Tongue (tissue), 2 donors: ENCODE data around the gene ARHGEF26. TPM values are rescaled to one million over a fixed set of nuclear protein-coding genes. Genes with fewer than 3 reads are reported as not detected.

ENCODE experiments used
- DNase-seq: peaks from one replicate; pipeline ENCODE4 v3.0.0-alpha.2; 2015
- total RNA-seq: library from RNA; depleted of rRNA; stranded (reverse); fragments of >200 nt; gene quantifications from one replicate; pipeline ENCODE4 v1.2.3, GENCODE V29; 2014

Gene ARHGEF26
- total RNA-seq, 1 donor from 2014 or later: 18.4 TPM

DNA sequence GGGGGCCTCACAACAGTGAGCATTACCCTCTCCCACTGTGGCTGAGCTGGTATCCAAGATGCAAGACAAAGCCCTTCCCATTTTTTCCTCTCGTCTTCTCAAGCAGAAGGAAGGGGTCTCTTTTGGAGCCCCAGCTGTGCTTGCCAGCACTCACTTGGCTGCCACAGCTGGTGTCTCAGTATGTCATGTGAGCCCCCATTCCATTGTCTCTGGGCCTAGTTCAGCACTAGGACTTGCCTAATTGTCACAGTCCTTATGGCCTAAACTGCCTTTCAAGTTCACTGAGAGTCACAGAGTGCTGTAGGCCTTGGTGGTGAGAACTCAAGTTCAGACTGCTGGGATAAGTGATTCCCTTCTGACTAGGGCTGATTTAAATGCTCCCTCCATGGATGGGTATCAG lies 89.8 kb downstream of the ARHGEF26 start:
- no peak for DNase-seq

DNA sequence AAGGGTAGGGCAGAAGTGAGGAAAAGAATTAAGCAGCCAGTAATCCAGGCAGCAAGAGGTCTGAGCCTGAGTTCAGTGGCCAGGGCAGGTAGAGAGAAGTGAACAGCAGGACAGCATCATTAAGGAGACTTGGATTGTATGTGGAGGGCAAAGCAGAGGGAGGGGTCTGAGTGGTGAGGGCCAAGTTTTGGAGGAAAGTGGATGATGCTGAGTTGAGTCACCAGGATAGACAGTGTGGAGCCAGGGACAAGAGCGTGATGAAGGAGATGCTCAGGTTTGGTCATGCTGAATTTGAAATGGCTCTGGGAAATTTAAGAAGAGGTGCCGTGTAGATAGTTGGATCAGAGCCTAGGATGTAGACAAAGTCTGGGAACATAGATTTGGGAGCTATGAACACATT lies 93.1 kb downstream of the ARHGEF26 start:
- no peak for DNase-seq

DNA sequence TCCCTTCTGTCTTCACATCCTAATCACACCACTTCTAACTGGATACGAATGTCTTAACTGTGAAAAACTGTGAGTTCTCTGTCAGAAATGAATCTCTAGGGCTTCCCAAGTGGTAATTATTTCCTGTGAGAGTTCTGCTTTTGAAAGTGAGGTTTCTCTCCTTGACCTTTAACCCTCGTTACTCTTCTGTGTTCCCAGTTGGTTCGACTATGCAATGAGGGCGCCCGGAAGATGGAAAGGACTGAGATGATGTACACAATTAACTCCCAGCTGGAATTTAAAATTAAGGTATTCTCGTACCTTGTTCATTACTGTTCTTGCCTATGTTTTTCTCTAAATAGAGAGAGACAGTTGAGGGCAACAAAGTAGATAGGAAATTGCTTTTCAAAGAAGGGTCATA lies 96.5 kb downstream of the ARHGEF26 start:
- DNase-seq: no peak

GRCh38 chr3:154218728-154219127 lies 97.5 kb downstream of the ARHGEF26 start:
- no peak for DNase-seq

GRCh38 chr3:154220462-154220861 lies 99.3 kb downstream of the ARHGEF26 start:
- DNase-seq: no peak

GRCh38 chr3:154223519-154223918 lies 102.3 kb downstream of the ARHGEF26 start:
- DNase-seq: no peak

DNA sequence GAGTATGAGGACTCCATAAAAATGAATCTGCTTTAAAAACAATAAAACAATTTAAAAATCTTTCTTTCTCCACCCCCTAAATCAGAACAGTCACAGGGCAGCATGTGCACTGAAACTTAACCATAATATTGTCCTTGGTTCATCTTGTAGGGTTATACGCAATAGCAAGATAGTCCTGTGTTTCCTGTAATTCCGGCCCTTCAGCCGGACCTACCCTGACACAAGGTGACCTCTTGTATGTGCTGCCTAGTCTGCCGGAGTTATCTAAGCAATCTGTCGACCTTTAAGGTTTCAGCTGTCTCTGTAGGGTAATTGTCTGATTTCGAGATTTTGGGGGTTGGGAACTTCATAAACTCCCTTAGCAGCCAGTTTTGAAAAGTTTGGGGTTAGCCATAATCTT lies 103.2 kb downstream of the ARHGEF26 start:
- DNase-seq: no peak

DNA sequence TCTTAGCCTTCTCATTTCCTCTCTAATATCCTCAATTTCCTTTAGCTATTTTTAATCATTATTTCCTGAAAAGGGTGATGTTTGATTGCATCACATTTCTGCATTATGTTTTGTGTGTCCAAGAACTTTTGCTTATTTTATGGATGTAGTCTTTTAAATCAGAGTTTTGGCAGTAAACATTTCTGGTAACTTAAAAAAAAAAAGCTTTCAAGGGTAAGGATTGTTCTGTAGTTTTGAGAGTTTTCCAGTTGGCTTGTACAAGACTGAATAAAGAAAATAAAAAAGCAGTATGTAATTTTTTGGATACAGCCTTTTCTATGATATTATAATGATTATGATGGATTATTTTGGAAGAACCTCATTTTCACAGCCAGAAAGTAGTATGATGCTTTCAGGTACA lies 103.7 kb downstream of the ARHGEF26 start:
- DNase-seq: peak; percentile 54

- DNase-seq: no peak
Observed at GRCh38 chr3:154225536-154225935, 104.3 kb downstream of the ARHGEF26 start.

DNA sequence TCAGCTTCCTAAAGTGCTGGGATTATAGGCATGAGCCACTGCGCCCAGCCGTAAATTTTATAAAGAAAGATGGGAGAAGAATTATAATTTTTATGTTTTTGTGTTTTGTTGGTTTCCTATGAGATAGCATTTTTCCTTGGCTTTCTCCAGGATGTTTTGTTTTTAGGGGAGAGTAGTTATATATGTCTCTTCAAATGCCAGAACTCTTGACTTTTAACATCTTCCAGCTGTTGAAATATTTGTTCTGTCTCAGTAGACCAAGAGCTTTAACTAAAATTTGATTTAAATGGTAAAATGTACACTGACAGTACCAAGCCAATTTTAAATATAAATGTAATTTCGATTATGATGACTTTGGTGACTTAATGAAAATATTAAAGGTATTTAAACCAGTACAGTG lies 106.3 kb downstream of the ARHGEF26 start:
- DNase-seq: peak; percentile 46

GRCh38 chr3:154228561-154229216 lies 107.5 kb downstream of the ARHGEF26 start:
- no peak for DNase-seq

- no peak for DNase-seq
Observed at GRCh38 chr3:154229217-154229590, 108.0 kb downstream of the ARHGEF26 start.

DNA sequence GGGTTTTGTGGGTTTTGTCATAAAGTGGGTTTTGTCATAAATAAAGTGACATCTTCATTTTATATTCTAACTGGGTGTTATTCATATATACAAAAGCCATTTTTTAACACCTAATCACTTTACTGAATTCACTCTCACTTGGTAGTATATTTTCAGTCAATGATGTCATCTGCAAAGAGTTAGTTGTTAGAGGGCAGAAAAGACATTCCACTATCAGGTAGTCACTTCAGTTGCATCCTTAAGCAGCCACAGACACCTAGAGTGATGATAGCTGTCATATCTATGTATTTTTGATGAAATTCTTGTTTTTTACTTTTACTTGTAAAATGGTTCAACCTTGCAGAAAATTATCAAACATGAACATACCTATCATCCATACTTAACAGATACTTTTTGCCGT lies 114.1 kb downstream of the ARHGEF26 start:
- DNase-seq: no peak

- DNase-seq: peak; percentile 35
Observed at GRCh38 chr3:154236331-154236730, 115.1 kb downstream of the ARHGEF26 start.

DNA sequence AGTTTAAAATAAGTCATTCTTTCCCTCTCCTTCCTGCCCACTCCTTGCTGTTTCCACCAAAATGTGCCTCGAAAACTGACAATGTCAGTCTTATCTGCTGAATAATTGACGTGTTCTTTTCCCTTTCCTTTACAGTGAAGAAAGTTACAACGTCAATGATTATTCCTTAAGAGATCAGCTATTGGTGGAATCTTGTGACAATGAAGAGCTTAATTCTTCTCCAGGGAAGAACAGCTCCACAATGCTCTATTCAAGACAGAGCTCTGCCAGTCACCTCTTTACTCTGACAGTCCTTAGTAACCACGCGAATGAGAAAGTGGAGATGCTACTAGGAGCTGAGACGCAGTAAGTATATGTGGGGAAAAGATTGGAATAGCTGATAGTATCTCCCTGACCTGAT lies 119.0 kb downstream of the ARHGEF26 start:
- DNase-seq: no peak

GRCh38 chr3:154241496-154241895 lies 120.3 kb downstream of the ARHGEF26 start:
- DNase-seq: no peak

GRCh38 chr3:154242766-154243165 lies 121.6 kb downstream of the ARHGEF26 start:
- DNase-seq: no peak

DNA sequence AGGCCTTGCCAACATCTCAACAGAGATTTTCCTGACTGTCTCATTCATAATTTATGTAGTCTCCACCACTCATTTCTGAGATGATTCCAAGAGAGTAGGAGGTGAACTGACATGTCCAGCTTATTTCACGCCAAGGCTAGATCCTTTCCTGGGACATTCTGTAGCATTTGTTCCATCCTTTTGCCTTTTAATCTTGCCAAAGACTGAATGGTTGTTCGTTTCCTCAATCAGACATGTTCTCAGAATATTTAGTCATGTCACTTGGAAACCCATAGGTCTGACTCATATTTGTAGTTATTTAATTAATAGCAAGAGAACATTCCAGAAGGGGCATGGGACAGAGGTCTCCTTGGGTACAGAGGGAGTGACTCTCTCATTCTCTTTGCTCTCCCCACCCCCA lies 122.2 kb downstream of the ARHGEF26 start:
- no peak for DNase-seq

- DNase-seq: no peak
Observed at GRCh38 chr3:154244644-154245043, 123.5 kb downstream of the ARHGEF26 start.

DNA sequence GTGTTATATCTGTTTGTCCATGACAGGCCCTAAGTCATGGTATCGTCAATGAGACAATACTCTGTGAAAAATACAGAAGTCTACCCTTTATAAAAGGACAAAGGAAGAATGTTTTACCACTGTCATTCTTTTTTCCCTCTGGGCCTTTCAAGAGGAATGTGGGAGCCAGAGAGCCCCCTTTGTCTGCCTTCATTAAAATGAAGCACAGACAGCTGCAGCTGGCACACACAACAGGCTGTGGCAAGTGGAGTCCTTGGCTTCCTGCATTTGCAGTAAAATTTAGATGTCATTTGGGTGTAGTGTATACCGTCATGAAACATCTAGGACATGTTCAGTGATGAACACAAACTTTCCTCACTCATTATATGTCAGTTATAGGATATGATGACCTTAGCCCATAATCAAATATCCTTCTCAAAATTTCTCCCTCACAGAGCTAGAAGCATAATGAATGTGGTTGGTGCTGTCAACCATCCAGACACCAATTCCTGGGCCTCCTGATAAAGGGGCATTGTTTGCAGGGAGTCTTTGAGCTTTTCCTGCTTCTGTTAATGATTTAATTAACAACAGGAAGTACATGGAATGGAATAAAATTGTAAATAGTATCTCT lies 126.7 kb downstream of the ARHGEF26 start:
- DNase-seq: peak; percentile 57

DNA sequence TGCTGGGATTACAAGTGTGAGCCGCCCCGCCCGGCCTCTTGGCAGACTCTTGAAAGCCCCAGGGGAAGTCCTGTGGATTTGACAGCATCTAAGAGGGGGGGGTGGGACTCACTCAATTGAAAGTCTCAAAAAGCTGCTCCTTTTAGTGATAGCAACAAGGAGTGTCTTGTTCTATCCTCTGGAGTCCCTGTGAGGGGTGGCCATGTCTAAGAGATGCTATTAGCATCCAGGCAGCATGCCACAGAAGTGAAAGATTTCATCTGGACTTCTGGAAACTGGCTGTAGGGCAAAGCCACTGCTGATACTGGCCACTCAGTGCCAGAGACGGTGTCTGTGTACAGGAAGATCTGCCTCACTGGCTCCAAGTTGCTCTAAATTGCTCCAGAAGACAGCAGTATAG lies 129.1 kb downstream of the ARHGEF26 start:
- no peak for DNase-seq

GRCh38 chr3:154251610-154252009 lies 130.4 kb downstream of the ARHGEF26 start:
- no peak for DNase-seq

GRCh38 chr3:154252759-154253638 lies 131.8 kb downstream of the ARHGEF26 start:
- peak; percentile 95 for DNase-seq
